ENCODE data around the gene CFAP99.
A peak's percentile ranks its signal among the peaks of the same experiment; 100 is the strongest.
"Not testable (repeated sequence)": the region's sequence is repeated elsewhere in the genome, so short reads cannot be mapped to it uniquely, and the experiment has no call there.

Gene CFAP99

GRCh38 chr4:2449511-2450392, 31.0 kb downstream of the CFAP99 start:
- no peak for DNase-seq

GRCh38 chr4:2450394-2451035, 31.8 kb downstream of the CFAP99 start:
- DNase-seq, result no peak

- DNase-seq, result no peak
Observed at GRCh38 chr4:2451036-2451520, 32.3 kb downstream of the CFAP99 start.

GRCh38 chr4:2451821-2452785, 33.3 kb downstream of the CFAP99 start:
- DNase-seq, result no peak

GRCh38 chr4:2457481-2458295, 38.9 kb downstream of the CFAP99 start:
- DNase-seq, result no peak

GRCh38 chr4:2458546-2459491, 40.1 kb downstream of the CFAP99 start:
- no peak for DNase-seq

- no peak for DNase-seq
Observed at GRCh38 chr4:2459589-2460349, 41.0 kb downstream of the CFAP99 start.

- DNase-seq, result no peak
Observed at GRCh38 chr4:2461246-2461960, 42.6 kb downstream of the CFAP99 start.

GRCh38 chr4:2462218-2462991, 43.6 kb downstream of the CFAP99 start:
- DNase-seq, result peak; percentile 80

GRCh38 chr4:2462992-2463762, 44.4 kb downstream of the CFAP99 start:
- DNase-seq, result no peak

- no peak for DNase-seq
Observed at GRCh38 chr4:2465032-2465431, 46.3 kb downstream of the CFAP99 start.

GRCh38 chr4:2465544-2465943, 46.8 kb downstream of the CFAP99 start:
- DNase-seq, result not testable (repeated sequence)

GRCh38 chr4:2468456-2469191, 49.9 kb downstream of the CFAP99 start, which contains the start of gene RNF4:
TSS of gene RNF4 (plus strand) at chr4:2469106. CDS start at chr4:2490494, 21,388 bp downstream.
- DNase-seq, result peak; percentile 95

GRCh38 chr4:2469192-2469984, 50.6 kb downstream of the CFAP99 start:
- DNase-seq, result peak; percentile 88

GRCh38 chr4:2470791-2471190, 52.0 kb downstream of the CFAP99 start:
- DNase-seq, result no peak

GRCh38 chr4:2472187-2472586, 53.4 kb downstream of the CFAP99 start:
- DNase-seq, result no peak
